GM12878 (cell line): Measurements from ENCODE around the gene NIPA2. TPM values are rescaled to one million over a fixed set of nuclear protein-coding genes. Genes with fewer than 3 reads are reported as not detected.

ENCODE experiments used
- ATAC-seq: fragments of 200-7000 bp; cut with Tn5 transposase; 3 replicates; pipeline ENCODE4 v1.9.1; 2020; ENCODE audit warnings: mild to moderate bottlenecking, moderate library complexity
- BruUV-seq: library from RNA; stranded (reverse); fragments of 400-500 nt; replicated peaks from 2 replicates; lab custom pipeline; 2021; lab: Mats Ljungman, UMichigan
- CTCF ChIA-PET: fragments of 300-600 bp; sonication (Branson Sonifier 250); formaldehyde crosslinking; extraction: SDS; loops from one replicate; lab custom pipeline; 2021; ENCODE audit warnings: inconsistent platforms; lab: Yijun Ruan, JAX
- POLR2A ChIA-PET: fragments of 350-600 bp; formaldehyde crosslinking; extraction: SDS; loops from one replicate; lab custom pipeline; 2021; ENCODE audit warnings: inconsistent platforms; lab: Charles Lee
- RAD21 ChIA-PET: fragments of 300-600 bp; sonication (Branson Sonifier 250); formaldehyde crosslinking; loops from one replicate; lab custom pipeline; 2023; ENCODE audit warnings: antibody characterized with exemption; ENCODE audit not compliant: unreplicated experiment; lab: Charles Lee
- SMC1A ChIA-PET: fragments of 300-600 bp; sonication (Branson Sonifier 250); formaldehyde crosslinking; loops from one replicate; lab custom pipeline; 2023; ENCODE audit not compliant: unreplicated experiment, uncharacterized antibody; lab: Charles Lee
- DNase-seq: peaks from one replicate; pipeline ENCODE4 v3.0.0-alpha.2; 2011; ENCODE audit warnings: low read depth, low spot score
- FAIRE-seq: peaks from 3 replicates; lab custom pipeline; 2011; peaks lifted over from hg19 to GRCh38; lab: Jason Lieb, UNC
- H2AFZ ChIP-seq: 2 replicates; pipeline ENCODE4 v1.6.0; 2011; ENCODE audit warnings: low read depth, low read length, control low read depth; ENCODE audit not compliant: control insufficient read depth
- H3K27ac ChIP-seq: 2 replicates; pipeline ENCODE4 v1.5.1; 2011; ENCODE audit warnings: control low read depth; ENCODE audit not compliant: control insufficient read depth, insufficient read depth
- H3K27me3 ChIP-seq, 2 experiments: replicated peaks in 1 of 2; 2 replicates each; pipeline versions ENCODE4 v1.6.0 to v1.6.1; 2011; ENCODE audit warnings: low read length in 1 of 2; ENCODE audit not compliant: control insufficient read depth in 2 of 2, insufficient read depth in 2 of 2
- H3K36me3 ChIP-seq, 2 experiments: 2 replicates each; pipeline ENCODE4 v1.5.1; 2011; ENCODE audit warnings: low read length in 1 of 2; ENCODE audit not compliant: control insufficient read depth in 2 of 2, insufficient read depth in 2 of 2
- H3K4me1 ChIP-seq: 2 replicates; pipeline ENCODE4 v1.6.1; 2011; ENCODE audit warnings: mild to moderate bottlenecking, low read length, moderate library complexity, mixed read lengths; ENCODE audit not compliant: control insufficient read depth, insufficient read depth
- H3K4me2 ChIP-seq: 2 replicates; pipeline ENCODE4 v1.6.0; 2011; ENCODE audit warnings: control low read depth; ENCODE audit not compliant: control insufficient read depth, insufficient read depth
- H3K4me3 ChIP-seq: fragments of 200-600 bp; sonication (generic); 2 replicates; pipeline ENCODE4 v1.5.1; 2016
- H3K79me2 ChIP-seq: 2 replicates; pipeline ENCODE4 v1.6.0; 2011; ENCODE audit warnings: low read length; ENCODE audit not compliant: control insufficient read depth, insufficient read depth
- H3K9ac ChIP-seq: 2 replicates; pipeline ENCODE4 v1.8.0; 2011; ENCODE audit warnings: low read length, control low read depth, mixed read lengths; ENCODE audit not compliant: control insufficient read depth, insufficient read depth
- H3K9me3 ChIP-seq: replicated peaks from 3 replicates; pipeline ENCODE4 v1.5.1; 2011; ENCODE audit warnings: mild to moderate bottlenecking, low read length; ENCODE audit not compliant: control insufficient read depth, insufficient read depth
- H4K20me1 ChIP-seq: 2 replicates; pipeline ENCODE4 v1.6.0; 2011; ENCODE audit not compliant: control insufficient read depth, insufficient read depth
- ASH2L ChIP-seq: fragments of 300-600, 200-600 bp; sonication (generic); IDR thresholded peaks from 2 replicates; pipeline ENCODE4 v1.6.1; 2017; ENCODE audit warnings: low read depth, mild to moderate bottlenecking, borderline replicate concordance
- CTCF ChIP-seq, 3 experiments: IDR thresholded peaks in 2 of 3; conservative IDR thresholded peaks in 1 of 3; 2 replicates each; pipeline ENCODE4 v1.5.1; 2011; ENCODE audit warnings: low read depth in 3 of 3, low read length in 3 of 3, mild to moderate bottlenecking in 3 of 3, control low read depth in 2 of 3, moderate library complexity in 2 of 3, inconsistent platforms in 1 of 3, mixed read lengths in 1 of 3; ENCODE audit not compliant: control insufficient read depth in 2 of 3, insufficient read depth in 1 of 3; ENCODE audit errors: extremely low read depth in 1 of 3
- HDAC2 ChIP-seq: fragments of 200-600 bp; sonication (generic); IDR thresholded peaks from 2 replicates; pipeline ENCODE4 v1.6.1; 2017
- KLF5 ChIP-seq: fragments of 450-650 bp; IDR thresholded peaks from 2 replicates; pipeline ENCODE4 v1.6.1; 2014; ENCODE audit warnings: mild to moderate bottlenecking; ENCODE audit not compliant: partially characterized antibody
- MEF2B ChIP-seq: fragments of 450-650 bp; IDR thresholded peaks from 2 replicates; pipeline ENCODE4 v1.6.1; 2018; ENCODE audit warnings: mild to moderate bottlenecking, moderate library complexity; ENCODE audit not compliant: partially characterized antibody, poor library complexity, severe bottlenecking
- MTA3 ChIP-seq: IDR thresholded peaks from 2 replicates; pipeline ENCODE4 v1.6.1; 2012; ENCODE audit warnings: low read length, inconsistent platforms, borderline replicate concordance
- NBN ChIP-seq: fragments of 450-650 bp; IDR thresholded peaks from 2 replicates; pipeline ENCODE4 v1.6.1; 2016
- NFYA ChIP-seq: IDR thresholded peaks from 2 replicates; pipeline ENCODE4 v1.6.1; 2011; ENCODE audit warnings: low read depth, mild to moderate bottlenecking, low read length, improper control_type of control experiment, borderline replicate concordance
- PAX5 ChIP-seq: IDR thresholded peaks from 2 replicates; pipeline ENCODE4 v1.6.1; 2011; ENCODE audit warnings: low read depth, low read length, borderline replicate concordance
- PRDM15 ChIP-seq: fragments of 450-650 bp; formaldehyde crosslinking; IDR thresholded peaks from 2 replicates; pipeline ENCODE4 v1.4.0; 2020; ENCODE audit warnings: mild to moderate bottlenecking, moderate library complexity
- RAD51 ChIP-seq: fragments of 450-650 bp; IDR thresholded peaks from 2 replicates; pipeline ENCODE4 v1.6.1; 2016; ENCODE audit warnings: moderate library complexity, mild to moderate bottlenecking, inconsistent platforms
- SKIL ChIP-seq: fragments of 450-650 bp; IDR thresholded peaks from 2 replicates; pipeline ENCODE4 v1.6.1; 2017; ENCODE audit warnings: mild to moderate bottlenecking, low read depth, inconsistent platforms; ENCODE audit not compliant: poor library complexity, severe bottlenecking
- ZBED1 ChIP-seq: IDR thresholded peaks from 2 replicates; pipeline ENCODE4 v1.6.1; 2016; ENCODE audit warnings: borderline replicate concordance
- ZNF207 ChIP-seq: fragments of 450-650 bp; IDR thresholded peaks from 2 replicates; pipeline ENCODE4 v1.6.1; 2014; ENCODE audit warnings: antibody characterized with exemption, mild to moderate bottlenecking, borderline replicate concordance
- ZNF217 ChIP-seq: fragments of 450-650 bp; IDR thresholded peaks from 2 replicates; pipeline ENCODE4 v1.6.1; 2017; ENCODE audit warnings: antibody characterized with exemption, mild to moderate bottlenecking
- ZSCAN29 ChIP-seq: fragments of 450-650 bp; IDR thresholded peaks from 2 replicates; pipeline ENCODE4 v1.6.1; 2017; ENCODE audit warnings: mild to moderate bottlenecking, moderate library complexity
- WGBS: methylation state at CpG from one replicate; pipeline ENCODE4 v1.1.6; 2016; ENCODE audit warnings: low lambda C conversion rate; ENCODE audit not compliant: insufficient replicate concordance, insufficient coverage; ENCODE audit errors: missing lambda C conversion rate; 5-methylcytosine and 5-hydroxymethylcytosine counted together
- in situ Hi-C: fragments of 300-500 bp; cut with MboI; formaldehyde crosslinking; loops from 9 replicates; pipeline ENCODE4 v1.14.3; 2018; ENCODE audit warnings: mixed read lengths
- intact Hi-C: fragments of 100-400 bp; cut with micrococcal nuclease; formaldehyde crosslinking; loops from one replicate; pipeline ENCODE4 v1.14.2; 2022; ENCODE audit not compliant: unreplicated experiment
- polyA plus RNA-seq, 11 experiments: library from polyadenylated mRNA; depleted of rRNA in 4 of 11; unstranded in 6 of 11; stranded (reverse) in 5 of 11; fragments of >200 nt; fragmentation: Nextera tagmentation in 4 of 11; fragmentation: Illumina TruSeq in 1 of 11; extraction: Ambion mirVana in 4 of 11; extraction: Trizol in 1 of 11; gene quantifications; 1 replicate in 1 of 11; 2 replicates in 10 of 11; pipeline versions ENCODE4 v1.2.1 to v1.2.3, GENCODE V29; 2011 to 2016; ENCODE audit warnings: inconsistent platforms in 2 of 11, missing spikeins in 2 of 11, low read depth in 1 of 11
- total RNA-seq, 4 experiments: library from RNA; depleted of rRNA in 3 of 4; stranded (reverse); fragments of >200 nt in 3 of 4; fragmentation: Illumina TruSeq in 1 of 4; extraction: Trizol in 1 of 4; gene quantifications; 2 replicates each; pipeline versions ENCODE4 v1.2.1 to v1.2.3, GENCODE V29; 2013 to 2021

NIPA2 gene
- total and polyA plus RNA-seq, 10 of the 15 experiments (the other 5 are each of a cell fraction or from before 2014, with no cell fraction given): 24.4 to 159 (median 96.5) TPM

GRCh38 chr15:22831473-22831872 lies 7.0 kb upstream of the NIPA2 start:
- Histone ChIP-seq H3K4me2 (no peak overlapping the region), H3K4me3 (no peak overlapping the region), H3K4me1 (no peaks in the 10 kb centered on the region), H3K36me3 (peaks cover 8 to 10% of the 10 kb centered on the region in 2 experiments; a peak in 3 of 4 replicates), H2AFZ (no peak overlapping the region), H3K27me3 (no peaks in the 10 kb centered on the region), H3K9me3 (no peaks in the 10 kb centered on the region), H3K27ac (no peak overlapping the region), H3K9ac (no peak overlapping the region), H4K20me1 (no peaks in the 10 kb centered on the region), H3K79me2 (no peaks in the 10 kb centered on the region)
- BruUV-seq: no TSS peak
- ChIA-PET RAD21 (no interaction called here), SMC1A (interaction anchor here (1.0 kb wide), 1 partner anchor 31 kb away, joined by 3 read pairs; no protein-coding TSS in a partner anchor), POLR2A (no interaction called here), CTCF (interaction anchor here (0.6 kb wide), 1 partner anchor 29 kb away, joined by 3 read pairs; no protein-coding TSS in a partner anchor)
- WGBS: 35% methylated on average over 1 of the region's 1 CpG
- in situ Hi-C loops: no loop called here
- DNase-seq: no peak
- intact Hi-C loops: no loop called here
- FAIRE-seq: no peak
- no peak for ATAC-seq
- no peak for TF ChIP-seq SKIL
- no peak for TF ChIP-seq ZBED1
- TF ChIP-seq NFYA: no peak
- no peak for TF ChIP-seq PRDM15 (CRISPR knock-in tag)
- TF ChIP-seq ZNF207: no peak
- TF ChIP-seq KLF5: no peak
- no peak for TF ChIP-seq ZNF217
- no peak for TF ChIP-seq MEF2B
- TF ChIP-seq PAX5: no peak
- TF ChIP-seq NBN: no peak
- TF ChIP-seq ZSCAN29: no peak
- no peak for TF ChIP-seq RAD51
- no peak for TF ChIP-seq MTA3
- TF ChIP-seq HDAC2: no peak
- TF ChIP-seq CTCF (IDR thresholded peaks at IDR 0.05 in 2 of 3, conservative IDR thresholded peaks at IDR 0.05 in 1 of 3; ENCODE audit: control insufficient read depth in 2 of 3, extremely low read depth in 1 of 3, insufficient read depth in 1 of 3, low read depth in 3 of 3, low read length in 3 of 3): no peak
- TF ChIP-seq ASH2L: no peak
